Fibroblast of skin of left quadriceps (primary cell): Measurements from ENCODE around the gene TMEM114.
"Not testable (repeated sequence)": the region's sequence is repeated elsewhere in the genome, so short reads cannot be mapped to it uniquely, and the experiment has no call there.

Experiments used
- DNase-seq, 2 experiments: peaks; one replicate each; pipeline ENCODE4 v3.0.0-alpha.2; 2013; ENCODE audit warnings: low read depth in 2 of 2

TMEM114 gene

GRCh38 chr16:8576141-8577004 is 13.9 kb downstream of the TMEM114 start:
- no peak for DNase-seq

GRCh38 chr16:8575399-8575798 is 14.9 kb downstream of the TMEM114 start:
- DNase-seq = no peak

- peak; percentile 4 to 18 for DNase-seq
Observed at GRCh38 chr16:8572919-8573724, 17.2 kb downstream of the TMEM114 start.

- DNase-seq = no peak
Observed at GRCh38 chr16:8572063-8572918, 18.0 kb downstream of the TMEM114 start.

GRCh38 chr16:8571061-8571596 is 19.2 kb downstream of the TMEM114 start:
- DNase-seq = peak; percentile 26 to 36

GRCh38 chr16:8570393-8570792 is 19.9 kb downstream of the TMEM114 start:
- not testable (repeated sequence) for DNase-seq

GRCh38 chr16:8569650-8570346 is 20.5 kb downstream of the TMEM114 start:
- DNase-seq = no peak

GRCh38 chr16:8568231-8568617 is 22.1 kb downstream of the TMEM114 start:
- no peak for DNase-seq

GRCh38 chr16:8567355-8568230 is 22.7 kb downstream of the TMEM114 start:
- peak; percentile 77 to 82 for DNase-seq

GRCh38 chr16:8565498-8565897 is 24.8 kb downstream of the TMEM114 start:
- no peak for DNase-seq

GRCh38 chr16:8564934-8565345 is 25.4 kb downstream of the TMEM114 start:
- DNase-seq = no peak

GRCh38 chr16:8563944-8564540 is 26.3 kb downstream of the TMEM114 start:
- not testable (repeated sequence) for DNase-seq

- DNase-seq = no peak
Observed at GRCh38 chr16:8561496-8561895, 28.8 kb downstream of the TMEM114 start.

GRCh38 chr16:8555400-8555799 is 34.9 kb downstream of the TMEM114 start:
- no peak for DNase-seq

GRCh38 chr16:8554881-8555280 is 35.4 kb downstream of the TMEM114 start:
- DNase-seq = no peak

- DNase-seq = no peak
Observed at GRCh38 chr16:8554022-8554421, 36.3 kb downstream of the TMEM114 start.

GRCh38 chr16:8552487-8553221 is 37.7 kb downstream of the TMEM114 start:
- no peak for DNase-seq

GRCh38 chr16:8551388-8552332 is 38.7 kb downstream of the TMEM114 start:
- no peak for DNase-seq
